Raji (cell line): ENCODE data around the gene MYBPC3.

ENCODE experiments used
- POLR2A ChIP-seq: IDR thresholded peaks from 2 replicates; pipeline ENCODE4 v1.6.1; 2011; ENCODE audit warnings: low read depth, low read length, control low read depth; ENCODE audit not compliant: insufficient read depth

The MYBPC3 gene

DNA sequence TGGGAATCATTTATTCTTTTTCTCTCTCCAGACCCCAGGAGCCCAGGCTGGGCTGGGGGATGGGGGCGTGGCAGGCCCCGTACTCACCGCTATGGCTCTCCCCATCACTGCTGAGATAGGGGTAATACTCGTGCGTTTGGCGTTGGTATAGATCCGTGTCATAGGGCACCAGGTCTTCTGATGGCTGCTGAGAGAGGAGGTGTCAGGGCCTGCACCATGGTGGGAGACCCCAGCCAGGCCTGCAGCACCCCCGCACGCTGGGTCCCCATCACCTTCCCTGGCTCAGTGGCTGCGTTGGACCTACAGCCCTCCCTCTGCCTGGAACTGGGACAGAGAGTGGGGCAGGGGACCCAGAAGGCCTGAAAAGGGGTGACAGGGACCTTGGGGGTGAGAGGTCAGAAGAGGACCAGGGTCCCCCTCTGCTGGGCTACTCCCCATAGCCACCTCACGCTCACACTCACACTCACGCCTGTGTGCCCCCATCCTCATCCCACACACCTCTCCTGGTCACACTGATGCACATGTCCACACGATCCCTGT, 23.1 kb upstream of the MYBPC3 start:
- TF ChIP-seq POLR2A = no peak

DNA sequence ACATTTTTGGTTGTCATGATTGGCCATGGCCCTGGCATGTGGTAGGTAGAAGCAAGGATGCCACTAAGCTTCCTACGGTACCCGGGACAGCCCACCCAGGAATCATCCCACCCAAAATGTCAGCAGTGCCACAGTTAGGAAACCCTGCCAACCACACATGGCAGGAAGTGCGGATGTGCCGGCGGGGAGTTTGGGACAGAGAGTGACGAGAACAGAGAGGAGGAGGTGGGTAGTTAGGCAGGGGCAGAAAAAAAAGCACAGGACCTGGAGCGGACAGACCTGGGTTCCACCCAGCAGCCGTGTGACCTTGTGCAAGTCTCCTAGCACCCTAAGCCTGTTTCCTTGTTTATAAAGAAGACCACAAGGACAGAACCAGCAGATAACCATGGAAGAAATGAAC, 22.5 kb upstream of the MYBPC3 start:
- no peak for TF ChIP-seq POLR2A

DNA sequence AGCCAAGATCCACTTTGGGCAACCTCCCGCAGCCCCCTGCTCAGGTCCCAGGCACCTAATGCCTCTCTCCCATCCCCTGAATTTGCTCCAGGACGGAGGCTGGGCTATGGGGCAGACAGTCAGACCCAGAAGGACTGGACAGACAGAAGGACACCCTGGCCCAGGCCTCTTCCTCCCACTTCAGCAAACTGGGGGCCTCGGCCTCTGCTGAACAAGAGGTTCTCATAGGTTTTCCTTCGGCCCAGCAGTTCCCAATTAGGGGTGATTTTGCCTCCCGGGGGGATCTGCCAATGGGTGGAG, 22.2 kb upstream of the MYBPC3 start:
- TF ChIP-seq POLR2A = no peak

DNA sequence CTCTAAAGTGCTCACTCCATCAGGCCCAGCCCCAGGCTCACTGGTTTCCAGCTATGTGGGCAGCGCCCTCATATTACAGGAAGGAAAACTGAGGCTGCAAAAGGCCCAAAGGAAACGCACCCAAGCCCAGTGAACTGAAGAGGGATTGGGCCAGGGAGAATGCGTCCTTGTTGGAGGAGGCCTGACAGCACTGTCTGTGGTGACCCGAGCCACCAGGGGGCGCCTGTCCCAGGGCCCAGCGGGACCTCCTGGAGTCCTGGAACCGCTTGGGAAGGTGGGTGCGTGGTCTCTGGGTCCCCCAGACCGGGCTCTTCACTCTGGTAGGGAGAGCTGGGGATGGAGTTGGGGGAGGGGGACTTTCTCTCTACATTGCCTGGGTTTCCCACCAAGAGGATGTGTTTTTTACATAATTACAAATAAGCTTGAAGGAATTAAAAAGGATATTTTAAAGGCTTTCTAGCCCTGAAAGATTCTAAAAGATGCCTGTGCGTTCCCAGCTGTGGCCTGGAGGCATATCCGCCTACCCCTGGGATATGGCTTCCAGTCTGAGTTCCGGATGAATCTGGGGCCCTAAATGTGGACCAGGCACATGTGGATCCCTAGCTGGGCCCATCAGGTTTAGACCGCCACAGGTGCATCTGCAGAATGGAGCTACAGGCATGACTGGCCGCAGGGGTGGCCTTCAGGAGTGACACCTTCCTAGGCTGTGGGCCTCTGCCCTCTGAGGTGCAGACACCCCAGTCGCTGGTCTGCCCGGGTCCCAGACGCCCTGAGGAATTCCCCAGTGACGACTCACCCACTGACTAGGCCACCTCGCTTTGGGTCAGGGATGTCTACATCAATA, 21.6 kb upstream of the MYBPC3 start:
- TF ChIP-seq POLR2A = no peak

DNA sequence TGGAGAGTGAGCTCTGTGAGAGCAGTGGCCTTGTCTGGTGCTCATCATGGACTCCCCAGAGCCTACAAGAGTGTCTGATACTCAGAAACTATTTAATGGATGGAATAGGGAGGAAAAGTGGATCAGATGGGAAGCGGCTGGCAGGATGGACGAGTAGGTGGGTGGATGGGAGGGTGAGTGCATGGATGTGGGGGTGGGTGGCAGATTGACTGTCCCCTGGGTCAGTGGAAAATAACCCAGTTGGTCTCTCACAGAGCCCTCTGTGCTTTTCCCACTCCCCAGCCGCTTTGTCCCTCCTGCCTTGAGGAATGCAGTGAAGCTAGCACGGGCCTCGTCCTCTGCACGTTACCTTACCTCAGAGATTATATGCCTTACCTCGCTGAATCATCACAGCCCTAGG, 19.9 kb upstream of the MYBPC3 start:
- no peak for TF ChIP-seq POLR2A

DNA sequence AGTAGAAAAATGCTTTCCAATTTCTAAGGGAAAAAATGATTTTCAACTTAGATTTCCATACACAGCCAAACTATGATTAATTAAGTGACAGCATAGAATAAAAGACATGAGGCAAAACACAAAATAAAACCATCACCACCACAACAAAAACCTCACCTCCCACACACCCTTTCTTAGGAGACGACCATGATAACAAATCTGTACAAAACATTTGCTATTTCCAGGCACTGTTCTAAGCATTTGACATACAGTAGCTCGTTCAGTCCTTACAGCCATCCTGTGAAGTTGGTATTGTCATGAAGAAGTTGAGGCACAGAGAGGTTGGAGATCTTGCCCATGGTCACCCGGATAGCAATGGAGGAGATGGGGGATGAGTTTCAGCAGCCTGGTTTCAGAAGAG, 17.2 kb upstream of the MYBPC3 start:
- no peak for TF ChIP-seq POLR2A

DNA sequence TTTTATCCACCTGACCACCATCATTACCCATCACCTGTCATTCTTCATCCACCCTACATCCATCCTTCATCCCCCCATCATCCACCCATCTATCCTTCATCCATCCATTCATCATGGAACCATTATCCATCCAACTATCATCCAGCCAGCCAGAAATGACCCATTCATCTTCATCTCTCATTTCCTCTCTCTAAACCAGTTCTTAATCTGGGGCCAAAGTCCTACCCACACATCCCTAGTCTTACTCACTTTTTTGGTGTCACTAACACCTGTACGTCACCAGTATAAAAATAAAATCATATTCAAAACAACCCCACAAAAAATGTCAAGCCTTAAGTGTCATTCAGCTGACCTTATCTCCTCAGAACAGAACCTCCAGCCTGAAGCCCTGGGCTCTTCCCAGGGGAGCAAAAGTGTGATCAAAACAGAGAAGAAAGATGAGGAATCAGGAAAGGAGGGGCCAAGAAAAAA, 13.6 kb upstream of the MYBPC3 start:
- no peak for TF ChIP-seq POLR2A

DNA sequence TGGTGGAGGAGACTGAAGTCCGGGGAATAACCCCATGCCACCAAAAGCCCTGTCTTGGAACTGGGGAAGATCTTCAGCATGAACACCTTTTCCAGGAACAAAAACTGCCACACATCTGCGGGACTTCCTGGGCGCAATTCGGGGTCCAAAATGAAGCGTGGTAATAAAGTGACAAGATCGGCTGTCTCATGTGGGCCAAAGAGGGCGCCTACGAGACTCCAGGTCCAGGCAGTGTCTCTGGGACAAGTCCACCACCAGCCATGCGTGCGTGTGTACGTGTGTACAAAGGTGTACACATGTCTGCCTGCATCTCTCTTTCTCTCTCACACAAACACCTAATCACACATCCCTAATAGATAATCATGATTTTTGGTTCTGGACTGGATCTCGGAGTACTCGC, 8.9 kb upstream of the MYBPC3 start:
- no peak for TF ChIP-seq POLR2A

DNA sequence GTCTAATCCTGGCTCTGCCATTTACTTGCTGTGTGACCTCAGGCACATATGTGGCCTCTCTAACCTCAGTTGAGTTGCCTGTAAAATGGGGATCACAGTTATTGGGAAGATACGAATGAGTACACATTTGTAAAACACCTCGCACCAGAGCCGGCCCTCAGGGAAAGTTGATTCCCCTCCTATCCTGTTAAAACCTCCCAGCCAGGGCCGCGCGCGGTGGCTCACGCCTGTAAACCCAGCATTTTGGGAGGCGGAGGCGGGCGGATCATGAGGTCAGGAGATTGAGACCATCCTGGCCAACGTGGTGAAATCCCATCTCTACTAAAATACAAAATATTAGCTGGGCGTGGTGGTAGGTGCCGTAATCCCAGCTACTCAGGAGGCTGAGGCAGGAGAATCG, 7.8 kb upstream of the MYBPC3 start:
- TF ChIP-seq POLR2A = no peak

DNA sequence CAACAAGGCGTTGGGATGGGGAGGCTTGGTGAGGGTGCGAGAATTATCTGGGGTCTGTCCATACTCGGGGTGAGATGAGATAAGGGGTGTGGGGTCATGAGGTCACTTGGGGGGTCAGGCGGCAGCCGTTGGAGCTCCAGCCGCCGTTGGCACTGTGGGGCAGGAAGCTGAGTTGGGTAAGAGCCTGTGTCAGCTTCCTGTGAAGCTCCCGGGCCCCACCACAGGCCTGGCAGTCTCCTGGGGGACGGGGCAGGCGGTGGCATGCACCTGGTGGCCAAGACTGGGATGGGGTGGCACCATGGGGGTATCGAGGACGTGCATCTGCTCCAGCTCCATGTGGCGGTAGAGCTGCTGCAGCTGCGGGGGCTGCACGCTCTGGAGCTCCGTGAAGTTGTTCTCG, 7.1 kb upstream of the MYBPC3 start:
- no peak for TF ChIP-seq POLR2A

DNA sequence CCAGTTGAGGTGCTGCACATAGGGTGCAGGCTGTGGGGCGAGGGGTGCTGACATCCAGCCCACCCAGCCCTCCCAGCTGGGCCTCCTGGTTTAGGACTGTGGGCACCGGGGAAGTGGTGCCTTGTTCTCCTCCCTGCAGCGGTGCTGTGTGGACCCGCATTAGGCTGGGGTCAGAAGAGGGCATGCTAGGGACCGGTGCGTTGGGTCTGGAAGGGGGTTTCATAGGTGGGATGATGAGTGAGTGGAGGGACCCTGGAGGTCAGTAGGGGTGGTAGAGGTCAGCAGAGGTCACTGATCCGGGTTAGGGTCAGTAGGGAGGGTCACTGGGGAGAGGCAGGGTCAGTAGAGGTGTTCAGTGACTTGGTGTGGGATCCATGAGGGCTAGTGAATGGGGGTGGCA, 6.7 kb upstream of the MYBPC3 start:
- TF ChIP-seq POLR2A = no peak

DNA sequence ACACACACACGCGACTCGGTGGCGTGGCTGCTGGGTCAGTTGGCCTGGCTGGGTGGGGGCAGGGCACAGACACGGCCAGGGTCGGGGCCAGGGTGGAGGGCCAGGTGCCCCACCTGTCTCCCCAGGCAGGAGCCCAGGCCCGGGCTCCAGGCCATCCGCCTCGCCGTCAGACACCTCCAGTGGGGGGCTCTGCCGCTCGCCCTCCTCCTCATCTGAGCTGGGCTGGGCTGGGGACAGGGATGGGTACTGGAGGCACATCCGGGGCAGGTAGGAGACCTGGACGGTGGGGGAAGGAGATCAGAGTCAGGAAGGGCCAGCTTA, 6.2 kb upstream of the MYBPC3 start:
- TF ChIP-seq POLR2A = no peak

DNA sequence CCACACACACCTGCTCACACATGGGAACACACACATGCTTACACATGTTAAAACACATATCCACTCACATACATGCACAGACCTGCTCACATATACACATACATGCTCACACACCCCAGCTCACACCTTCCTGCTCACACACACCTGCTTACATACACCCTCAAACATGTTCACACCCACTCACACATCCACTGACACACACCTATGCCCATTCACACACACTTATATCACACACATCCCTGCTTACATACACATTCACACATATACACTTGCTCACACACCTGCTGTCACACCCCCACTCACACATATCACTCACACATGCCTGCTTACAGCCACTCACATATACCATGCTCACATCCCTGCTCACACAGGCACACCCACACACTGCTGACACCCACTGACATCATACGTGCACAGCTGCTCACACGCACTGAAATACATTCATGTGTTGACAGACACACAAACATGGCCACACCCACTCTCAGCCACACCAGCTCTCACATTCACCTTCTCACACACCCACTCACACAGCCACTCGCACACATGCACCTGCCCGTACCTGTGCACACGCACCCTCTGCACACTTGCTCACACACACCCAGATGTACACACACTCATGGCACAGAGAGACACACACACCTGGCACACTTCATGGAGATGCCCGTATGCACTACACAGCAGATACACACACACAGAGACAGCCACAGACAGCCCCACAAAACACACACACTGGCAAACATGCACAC, 5.7 kb upstream of the MYBPC3 start:
- TF ChIP-seq POLR2A = no peak

DNA sequence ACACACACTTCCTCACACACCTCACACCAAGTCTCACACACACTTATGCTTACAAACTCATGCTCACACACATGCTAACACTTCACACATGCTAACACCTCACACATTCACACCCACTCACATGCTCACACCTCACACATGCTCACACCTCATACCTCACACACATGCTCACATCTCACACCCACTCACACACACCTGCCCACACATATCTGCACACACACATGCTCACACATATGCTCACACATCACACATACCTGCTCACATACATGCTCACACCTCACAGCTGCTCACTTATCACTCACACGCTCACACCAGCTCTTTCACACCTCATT, 4.5 kb upstream of the MYBPC3 start:
- TF ChIP-seq POLR2A = no peak

DNA sequence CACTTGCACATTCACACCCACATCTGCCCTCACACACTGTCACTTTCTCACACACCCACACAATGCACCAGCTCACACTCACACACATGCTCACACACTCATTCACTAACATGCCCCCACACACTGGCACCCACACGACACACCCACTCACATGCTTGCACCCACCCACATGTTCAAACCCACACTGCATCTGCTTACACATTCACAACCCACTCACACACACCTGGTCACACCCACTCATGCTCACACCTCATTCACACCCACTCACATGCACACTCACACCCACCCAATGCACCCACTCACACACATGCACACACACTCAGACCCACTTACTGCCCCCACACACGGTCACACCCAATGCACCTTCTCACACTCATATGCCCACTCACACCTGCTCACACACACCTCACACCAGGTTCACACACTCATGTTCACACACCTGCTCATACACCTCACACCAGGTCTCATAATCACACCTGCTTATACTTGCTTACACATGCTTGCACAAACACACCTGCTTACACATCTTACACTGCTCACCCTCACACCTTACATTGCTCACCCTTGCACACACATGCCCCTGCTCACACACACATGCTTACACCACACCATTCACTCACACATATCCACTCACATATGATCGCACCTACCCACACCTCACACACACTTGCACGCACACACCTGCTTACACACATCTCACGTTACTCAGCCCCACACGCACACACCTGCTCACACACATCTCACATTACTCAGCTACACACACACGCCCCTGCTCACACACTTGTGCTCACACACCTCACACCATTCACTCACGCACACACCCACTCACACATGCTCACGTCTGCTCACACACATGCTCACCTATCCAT, 3.9 kb upstream of the MYBPC3 start:
- no peak for TF ChIP-seq POLR2A
